ENCODE measurements around the gene ANKRA2.

DNA sequence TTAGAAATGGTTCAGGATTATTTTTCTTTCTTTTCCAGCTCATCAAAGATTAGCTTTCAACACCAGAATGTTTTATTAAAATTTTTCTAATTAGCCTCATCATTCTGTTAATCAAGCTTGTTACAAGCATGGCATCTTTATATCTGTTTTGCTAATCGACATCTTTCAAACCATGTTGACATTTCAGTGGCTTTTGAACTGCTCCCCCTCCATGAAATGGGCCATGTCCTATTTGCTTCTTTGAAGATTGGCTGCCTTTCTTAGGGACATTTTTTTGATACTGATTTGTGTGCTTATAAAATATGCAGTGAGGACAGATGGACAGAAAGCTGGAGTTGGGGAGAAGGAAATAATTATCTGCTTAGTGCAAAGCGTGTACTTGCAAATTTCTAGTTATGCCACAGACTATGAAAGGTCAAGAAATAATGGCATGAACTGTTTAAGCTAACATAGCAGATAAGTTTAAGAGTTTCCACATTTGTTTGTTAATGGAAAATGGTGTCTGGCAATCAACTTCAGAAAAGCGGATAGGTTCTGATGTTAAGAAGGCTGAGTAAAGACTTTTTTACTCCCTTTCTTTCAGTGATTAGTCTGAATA lies 39.7 kb downstream of the ANKRA2 start:
- TF ChIP-seq, protein P1, sequence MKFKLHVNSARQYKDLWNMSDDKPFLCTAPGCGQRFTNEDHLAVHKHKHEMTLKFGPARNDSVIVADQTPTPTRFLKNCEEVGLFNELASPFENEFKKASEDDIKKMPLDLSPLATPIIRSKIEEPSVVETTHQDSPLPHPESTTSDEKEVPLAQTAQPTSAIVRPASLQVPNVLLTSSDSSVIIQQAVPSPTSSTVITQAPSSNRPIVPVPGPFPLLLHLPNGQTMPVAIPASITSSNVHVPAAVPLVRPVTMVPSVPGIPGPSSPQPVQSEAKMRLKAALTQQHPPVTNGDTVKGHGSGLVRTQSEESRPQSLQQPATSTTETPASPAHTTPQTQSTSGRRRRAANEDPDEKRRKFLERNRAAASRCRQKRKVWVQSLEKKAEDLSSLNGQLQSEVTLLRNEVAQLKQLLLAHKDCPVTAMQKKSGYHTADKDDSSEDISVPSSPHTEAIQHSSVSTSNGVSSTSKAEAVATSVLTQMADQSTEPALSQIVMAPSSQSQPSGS (IDR thresholded peaks at IDR 0.05; ENCODE audit: low read length), result no peak
- TF ChIP-seq TBL1XR1 (IDR thresholded peaks at IDR 0.05; ENCODE audit: low read depth, low read length) (no peak), CHD2 (IDR thresholded peaks at IDR 0.05; ENCODE audit: borderline replicate concordance, low read depth, low read length) (no peak), EZH2 (IDR thresholded peaks at IDR 0.05; ENCODE audit: borderline replicate concordance, control insufficient read depth, low read depth, low read length) (no peak), POLR2A (IDR thresholded peaks at IDR 0.05; ENCODE audit: low read depth, low read length) (no peak)
- TF ChIP-seq, protein P2, sequence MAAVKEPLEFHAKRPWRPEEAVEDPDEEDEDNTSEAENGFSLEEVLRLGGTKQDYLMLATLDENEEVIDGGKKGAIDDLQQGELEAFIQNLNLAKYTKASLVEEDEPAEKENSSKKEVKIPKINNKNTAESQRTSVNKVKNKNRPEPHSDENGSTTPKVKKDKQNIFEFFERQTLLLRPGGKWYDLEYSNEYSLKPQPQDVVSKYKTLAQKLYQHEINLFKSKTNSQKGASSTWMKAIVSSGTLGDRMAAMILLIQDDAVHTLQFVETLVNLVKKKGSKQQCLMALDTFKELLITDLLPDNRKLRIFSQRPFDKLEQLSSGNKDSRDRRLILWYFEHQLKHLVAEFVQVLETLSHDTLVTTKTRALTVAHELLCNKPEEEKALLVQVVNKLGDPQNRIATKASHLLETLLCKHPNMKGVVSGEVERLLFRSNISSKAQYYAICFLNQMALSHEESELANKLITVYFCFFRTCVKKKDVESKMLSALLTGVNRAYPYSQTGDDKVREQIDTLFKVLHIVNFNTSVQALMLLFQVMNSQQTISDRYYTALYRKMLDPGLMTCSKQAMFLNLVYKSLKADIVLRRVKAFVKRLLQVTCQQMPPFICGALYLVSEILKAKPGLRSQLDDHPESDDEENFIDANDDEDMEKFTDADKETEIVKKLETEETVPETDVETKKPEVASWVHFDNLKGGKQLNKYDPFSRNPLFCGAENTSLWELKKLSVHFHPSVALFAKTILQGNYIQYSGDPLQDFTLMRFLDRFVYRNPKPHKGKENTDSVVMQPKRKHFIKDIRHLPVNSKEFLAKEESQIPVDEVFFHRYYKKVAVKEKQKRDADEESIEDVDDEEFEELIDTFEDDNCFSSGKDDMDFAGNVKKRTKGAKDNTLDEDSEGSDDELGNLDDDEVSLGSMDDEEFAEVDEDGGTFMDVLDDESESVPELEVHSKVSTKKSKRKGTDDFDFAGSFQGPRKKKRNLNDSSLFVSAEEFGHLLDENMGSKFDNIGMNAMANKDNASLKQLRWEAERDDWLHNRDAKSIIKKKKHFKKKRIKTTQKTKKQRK (IDR thresholded peaks at IDR 0.05; ENCODE audit: low read depth, low read length), result no peak
- TF ChIP-seq, protein P3, sequence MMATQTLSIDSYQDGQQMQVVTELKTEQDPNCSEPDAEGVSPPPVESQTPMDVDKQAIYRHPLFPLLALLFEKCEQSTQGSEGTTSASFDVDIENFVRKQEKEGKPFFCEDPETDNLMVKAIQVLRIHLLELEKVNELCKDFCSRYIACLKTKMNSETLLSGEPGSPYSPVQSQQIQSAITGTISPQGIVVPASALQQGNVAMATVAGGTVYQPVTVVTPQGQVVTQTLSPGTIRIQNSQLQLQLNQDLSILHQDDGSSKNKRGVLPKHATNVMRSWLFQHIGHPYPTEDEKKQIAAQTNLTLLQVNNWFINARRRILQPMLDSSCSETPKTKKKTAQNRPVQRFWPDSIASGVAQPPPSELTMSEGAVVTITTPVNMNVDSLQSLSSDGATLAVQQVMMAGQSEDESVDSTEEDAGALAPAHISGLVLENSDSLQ (IDR thresholded peaks at IDR 0.05), result no peak
